HepG2 (cell line): ENCODE measurements around the gene FBXL12. TPM values are rescaled to one million over a fixed set of nuclear protein-coding genes. Genes with fewer than 3 reads are reported as not detected.

ENCODE experiments used
- ESRRA ChIP-seq: sonication (generic); formaldehyde crosslinking; IDR thresholded peaks from 2 replicates; pipeline ENCODE4 v1.5.1; 2020; ENCODE audit warnings: mild to moderate bottlenecking, low read depth, missing genetic modification reagents
- GATA4 ChIP-seq: sonication (generic); IDR thresholded peaks from 2 replicates; pipeline ENCODE4 v1.6.1; 2016; ENCODE audit warnings: antibody characterized with exemption, low read depth, borderline replicate concordance
- GZF1 ChIP-seq: sonication (generic); formaldehyde crosslinking; IDR thresholded peaks from 2 replicates; pipeline ENCODE4 v1.5.1; 2020; ENCODE audit warnings: mild to moderate bottlenecking, missing genetic modification reagents
- HNF4A ChIP-seq: sonication (generic); formaldehyde crosslinking; IDR thresholded peaks from 2 replicates; pipeline ENCODE4 v1.4.0; 2020; ENCODE audit warnings: missing genetic modification reagents
- HNRNPLL ChIP-seq: fragments of 200-400 bp; formaldehyde crosslinking; IDR thresholded peaks from 2 replicates; pipeline ENCODE4 v1.6.1; 2017; ENCODE audit warnings: mild to moderate bottlenecking, low read depth, low read length; ENCODE audit not compliant: poor library complexity, severe bottlenecking
- KAT2B ChIP-seq: fragments of 150-350 bp; IDR thresholded peaks from 2 replicates; pipeline ENCODE4 v1.6.1; 2014; ENCODE audit warnings: low read depth, low read length, borderline replicate concordance
- MED8 ChIP-seq: sonication (generic); formaldehyde crosslinking; IDR thresholded peaks from 2 replicates; pipeline ENCODE4 v1.8.1; 2023; ENCODE audit warnings: mild to moderate bottlenecking, missing genetic modification reagents; ENCODE audit not compliant: insufficient replicate concordance
- MXD3 ChIP-seq: IDR thresholded peaks from 2 replicates; pipeline ENCODE4 v1.6.1; 2016; ENCODE audit warnings: mild to moderate bottlenecking, missing biosample characterization, missing genetic modification reagents
- NR1H2 ChIP-seq: sonication (generic); formaldehyde crosslinking; IDR thresholded peaks from 2 replicates; pipeline ENCODE4 v1.8.1; 2022; ENCODE audit warnings: low read depth, missing genetic modification reagents, borderline replicate concordance
- NR2F2 ChIP-seq: IDR thresholded peaks from 2 replicates; pipeline ENCODE4 v1.6.1; 2012; ENCODE audit warnings: low read depth, inconsistent platforms, borderline replicate concordance
- SKI ChIP-seq: fragments of 450-650 bp; IDR thresholded peaks from one replicate; pipeline ENCODE4 v1.6.1; 2018; ENCODE audit warnings: mild to moderate bottlenecking; ENCODE audit not compliant: partially characterized antibody
- SUZ12 ChIP-seq: fragments of 150-350 bp; IDR thresholded peaks from 2 replicates; pipeline ENCODE4 v1.6.1; 2014; ENCODE audit warnings: low read depth, low read length
- TCF12 ChIP-seq, 2 experiments: fragments of 450-650 bp in 1 of 2; sonication (generic) in 1 of 2; formaldehyde crosslinking in 1 of 2; IDR thresholded peaks; 2 replicates each; pipeline versions ENCODE4 v1.6.1 to v1.8.0; 2017 to 2022; ENCODE audit warnings: antibody characterized with exemption in 1 of 2, mild to moderate bottlenecking in 1 of 2, missing genetic modification reagents in 1 of 2, moderate library complexity in 1 of 2
- ZFP82 ChIP-seq: sonication (generic); formaldehyde crosslinking; IDR thresholded peaks from 2 replicates; pipeline ENCODE4 v1.5.1; 2020; ENCODE audit warnings: mild to moderate bottlenecking, missing genetic modification reagents, borderline replicate concordance
- ZNF160 ChIP-seq: sonication (generic); formaldehyde crosslinking; IDR thresholded peaks from 2 replicates; pipeline ENCODE4 v1.8.0; 2022; ENCODE audit warnings: mild to moderate bottlenecking, inconsistent platforms, missing genetic modification reagents
- ZNF496 ChIP-seq: sonication (generic); formaldehyde crosslinking; IDR thresholded peaks from 2 replicates; pipeline ENCODE4 v1.8.1; 2023; ENCODE audit warnings: mild to moderate bottlenecking, moderate library complexity, missing genetic modification reagents; ENCODE audit not compliant: insufficient replicate concordance
- ZNF670 ChIP-seq: sonication (generic); formaldehyde crosslinking; IDR thresholded peaks from 2 replicates; pipeline ENCODE4 v1.8.0; 2022; ENCODE audit warnings: mild to moderate bottlenecking, missing genetic modification reagents, borderline replicate concordance
- polyA plus RNA-seq, 8 experiments: library from polyadenylated mRNA; depleted of rRNA in 3 of 8; stranded (reverse) in 7 of 8; unstranded in 1 of 8; fragments of >200 nt; fragmentation: Illumina TruSeq in 4 of 8; extraction: Trizol in 4 of 8; gene quantifications; 2 replicates each; pipeline versions ENCODE4 v1.2.1 to v1.2.3, GENCODE V29; 2011 to 2016; ENCODE audit warnings: low read depth in 4 of 8, missing spikeins in 1 of 8, mixed read lengths in 1 of 8; ENCODE audit not compliant: insufficient read depth in 1 of 8
- total RNA-seq, 5 experiments: library from RNA; depleted of rRNA; stranded (reverse); fragments of >200 nt; fragmentation: Illumina TruSeq; extraction: Trizol; gene quantifications; 2 replicates each; pipeline ENCODE4 v1.2.3, GENCODE V29; 2016; ENCODE audit warnings: low read depth in 1 of 5
- TF ChIP-seq, protein P1 (sequence below): sonication (generic); formaldehyde crosslinking; IDR thresholded peaks from 2 replicates; pipeline ENCODE4 v1.4.0; 2020; ENCODE audit warnings: missing genetic modification reagents
- TF ChIP-seq, protein P2 (sequence below): sonication (generic); formaldehyde crosslinking; IDR thresholded peaks from 2 replicates; pipeline ENCODE4 v1.8.1; 2023; ENCODE audit warnings: missing genetic modification reagents, inconsistent platforms, borderline replicate concordance
- TF ChIP-seq, protein P3 (sequence below): sonication (generic); formaldehyde crosslinking; IDR thresholded peaks from 2 replicates; pipeline ENCODE4 v1.4.0; 2020; ENCODE audit warnings: missing genetic modification reagents
- TF ChIP-seq, protein P4 (sequence below): sonication (generic); formaldehyde crosslinking; IDR thresholded peaks from 2 replicates; pipeline ENCODE4 v1.5.0; 2020; ENCODE audit warnings: missing genetic modification reagents

FBXL12 gene
- total and polyA plus RNA-seq, 2 of the 13 experiments (the other 11 are each of a cell fraction or from before 2014, with no cell fraction given) = 20.4 to 23.1 TPM

GRCh38 chr19:9827289-9828238, 8.7 kb upstream of the FBXL12 start, which contains the start of gene UBL5 (continued):
- no peak for TF ChIP-seq KAT2B
- TF ChIP-seq, protein P1, sequence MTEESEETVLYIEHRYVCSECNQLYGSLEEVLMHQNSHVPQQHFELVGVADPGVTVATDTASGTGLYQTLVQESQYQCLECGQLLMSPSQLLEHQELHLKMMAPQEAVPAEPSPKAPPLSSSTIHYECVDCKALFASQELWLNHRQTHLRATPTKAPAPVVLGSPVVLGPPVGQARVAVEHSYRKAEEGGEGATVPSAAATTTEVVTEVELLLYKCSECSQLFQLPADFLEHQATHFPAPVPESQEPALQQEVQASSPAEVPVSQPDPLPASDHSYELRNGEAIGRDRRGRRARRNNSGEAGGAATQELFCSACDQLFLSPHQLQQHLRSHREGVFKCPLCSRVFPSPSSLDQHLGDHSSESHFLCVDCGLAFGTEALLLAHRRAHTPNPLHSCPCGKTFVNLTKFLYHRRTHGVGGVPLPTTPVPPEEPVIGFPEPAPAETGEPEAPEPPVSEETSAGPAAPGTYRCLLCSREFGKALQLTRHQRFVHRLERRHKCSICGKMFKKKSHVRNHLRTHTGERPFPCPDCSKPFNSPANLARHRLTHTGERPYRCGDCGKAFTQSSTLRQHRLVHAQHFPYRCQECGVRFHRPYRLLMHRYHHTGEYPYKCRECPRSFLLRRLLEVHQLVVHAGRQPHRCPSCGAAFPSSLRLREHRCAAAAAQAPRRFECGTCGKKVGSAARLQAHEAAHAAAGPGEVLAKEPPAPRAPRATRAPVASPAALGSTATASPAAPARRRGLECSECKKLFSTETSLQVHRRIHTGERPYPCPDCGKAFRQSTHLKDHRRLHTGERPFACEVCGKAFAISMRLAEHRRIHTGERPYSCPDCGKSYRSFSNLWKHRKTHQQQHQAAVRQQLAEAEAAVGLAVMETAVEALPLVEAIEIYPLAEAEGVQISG (CRISPR knock-in tag) = peak; percentile 94
- TF ChIP-seq ZNF160 = no peak; the same call in none of the 2 replicates
- TF ChIP-seq, protein P2, sequence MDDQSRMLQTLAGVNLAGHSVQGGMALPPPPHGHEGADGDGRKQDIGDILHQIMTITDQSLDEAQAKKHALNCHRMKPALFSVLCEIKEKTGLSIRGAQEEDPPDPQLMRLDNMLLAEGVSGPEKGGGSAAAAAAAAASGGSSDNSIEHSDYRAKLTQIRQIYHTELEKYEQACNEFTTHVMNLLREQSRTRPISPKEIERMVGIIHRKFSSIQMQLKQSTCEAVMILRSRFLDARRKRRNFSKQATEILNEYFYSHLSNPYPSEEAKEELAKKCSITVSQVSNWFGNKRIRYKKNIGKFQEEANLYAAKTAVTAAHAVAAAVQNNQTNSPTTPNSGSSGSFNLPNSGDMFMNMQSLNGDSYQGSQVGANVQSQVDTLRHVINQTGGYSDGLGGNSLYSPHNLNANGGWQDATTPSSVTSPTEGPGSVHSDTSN (CRISPR knock-in tag) = no peak; the same call in 1 of the 2 replicates
- TF ChIP-seq TCF12 (IDR thresholded peaks at IDR 0.05) = no peak
- TF ChIP-seq TCF12 (CRISPR knock-in tag; IDR thresholded peaks at IDR 0.05) = 0 out of 2 replicates have a peak, but pooled peaks have one; percentile 18
- TF ChIP-seq NR2F2 = no peak
- TF ChIP-seq GATA4 = peak; percentile 79; the same call in 1 of the 2 replicates
- no peak for TF ChIP-seq ZNF496 (CRISPR knock-in tag)
- TF ChIP-seq HNF4A (CRISPR knock-in tag) = peak; percentile 28
- no peak for TF ChIP-seq HNRNPLL
- 0 out of 2 replicates have a peak, but pooled peaks have one; percentile 48 for TF ChIP-seq GZF1
- 0 out of 2 replicates have a peak, but pooled peaks have one; percentile 45 for TF ChIP-seq ZFP82 (CRISPR knock-in tag)
- TF ChIP-seq MED8 (CRISPR knock-in tag) = peak; percentile 55
- TF ChIP-seq NR1H2 (CRISPR knock-in tag) = no peak; the same call in 1 of the 2 replicates
- TF ChIP-seq, protein P3, sequence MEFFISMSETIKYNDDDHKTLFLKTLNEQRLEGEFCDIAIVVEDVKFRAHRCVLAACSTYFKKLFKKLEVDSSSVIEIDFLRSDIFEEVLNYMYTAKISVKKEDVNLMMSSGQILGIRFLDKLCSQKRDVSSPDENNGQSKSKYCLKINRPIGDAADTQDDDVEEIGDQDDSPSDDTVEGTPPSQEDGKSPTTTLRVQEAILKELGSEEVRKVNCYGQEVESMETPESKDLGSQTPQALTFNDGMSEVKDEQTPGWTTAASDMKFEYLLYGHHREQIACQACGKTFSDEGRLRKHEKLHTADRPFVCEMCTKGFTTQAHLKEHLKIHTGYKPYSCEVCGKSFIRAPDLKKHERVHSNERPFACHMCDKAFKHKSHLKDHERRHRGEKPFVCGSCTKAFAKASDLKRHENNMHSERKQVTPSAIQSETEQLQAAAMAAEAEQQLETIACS (CRISPR knock-in tag) = no peak
- TF ChIP-seq SUZ12 = no peak
- peak; percentile 55 for TF ChIP-seq SKI
- TF ChIP-seq, protein P4, sequence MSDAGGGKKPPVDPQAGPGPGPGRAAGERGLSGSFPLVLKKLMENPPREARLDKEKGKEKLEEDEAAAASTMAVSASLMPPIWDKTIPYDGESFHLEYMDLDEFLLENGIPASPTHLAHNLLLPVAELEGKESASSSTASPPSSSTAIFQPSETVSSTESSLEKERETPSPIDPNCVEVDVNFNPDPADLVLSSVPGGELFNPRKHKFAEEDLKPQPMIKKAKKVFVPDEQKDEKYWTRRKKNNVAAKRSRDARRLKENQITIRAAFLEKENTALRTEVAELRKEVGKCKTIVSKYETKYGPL (CRISPR knock-in tag) = no peak
- TF ChIP-seq MXD3 (CRISPR knock-in tag) = no peak
- TF ChIP-seq ESRRA = 0 out of 2 replicates have a peak, but pooled peaks have one; percentile 70
- peak; percentile 69; the same call in 1 of the 2 replicates for TF ChIP-seq ZNF670 (CRISPR knock-in tag)
